Coronary artery (tissue), 2 donors: Measurements from ENCODE around the gene PLOD1.

ENCODE experiments used
- DNase-seq: peaks from one replicate; pipeline ENCODE4 v3.0.0-alpha.2; 2017; ENCODE audit warnings: low spot score
- H3K27ac ChIP-seq, 2 donors: fragments of 200-600 bp; sonication (generic); one replicate each; pipeline ENCODE4 v1.5.1; 2016 to 2019
- H3K4me3 ChIP-seq: fragments of 200-600 bp; sonication (generic); 2 replicates; pipeline ENCODE4 v1.5.1; 2016; ENCODE audit warnings: mild to moderate bottlenecking, moderate library complexity
- TF ChIP-seq, protein P1 (sequence below): fragments of 200-600 bp; sonication (generic); IDR thresholded peaks from one replicate; pipeline ENCODE4 v1.5.1; 2019; ENCODE audit warnings: antibody characterized with exemption

PLOD1 gene

DNA sequence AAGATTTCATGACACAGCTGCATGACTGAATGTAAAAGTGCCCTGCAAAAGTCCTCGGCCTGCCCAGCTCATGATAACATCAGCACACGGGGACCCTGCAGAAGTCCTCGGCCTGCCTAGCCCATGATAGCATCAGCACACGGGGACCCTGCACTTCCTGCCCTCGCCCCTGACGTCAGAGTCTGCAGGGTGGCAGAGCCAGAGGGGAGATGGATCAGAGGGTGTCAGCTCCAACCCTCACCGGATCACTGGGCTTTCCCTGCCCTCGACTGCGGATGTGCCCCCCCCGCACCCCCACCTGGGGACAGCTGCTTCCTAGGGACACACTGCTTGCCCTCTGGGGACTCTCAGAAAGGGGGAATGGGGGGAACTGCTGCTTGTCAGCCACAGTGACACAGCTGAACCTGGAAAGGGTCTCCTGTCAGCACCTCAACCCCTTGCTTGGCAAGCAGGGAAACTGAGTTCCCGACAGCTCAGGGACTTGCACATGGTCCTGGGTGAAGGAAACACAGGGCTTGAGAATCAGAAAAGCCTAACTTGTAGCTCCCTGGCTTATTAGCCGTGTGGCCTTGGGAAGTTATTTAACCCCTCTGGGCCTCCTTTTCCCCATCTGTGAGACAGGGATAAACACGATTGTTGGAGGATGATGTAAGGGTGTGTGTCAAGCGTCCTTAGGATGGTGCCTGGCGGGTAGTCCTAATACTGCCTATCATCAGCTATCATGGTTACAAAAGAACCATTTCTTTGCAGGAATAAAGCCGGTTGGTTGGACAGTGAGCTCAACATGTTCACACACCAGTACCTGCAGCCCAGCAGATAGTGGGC, 76.4 kb downstream of the PLOD1 start:
- TF ChIP-seq, protein P1, sequence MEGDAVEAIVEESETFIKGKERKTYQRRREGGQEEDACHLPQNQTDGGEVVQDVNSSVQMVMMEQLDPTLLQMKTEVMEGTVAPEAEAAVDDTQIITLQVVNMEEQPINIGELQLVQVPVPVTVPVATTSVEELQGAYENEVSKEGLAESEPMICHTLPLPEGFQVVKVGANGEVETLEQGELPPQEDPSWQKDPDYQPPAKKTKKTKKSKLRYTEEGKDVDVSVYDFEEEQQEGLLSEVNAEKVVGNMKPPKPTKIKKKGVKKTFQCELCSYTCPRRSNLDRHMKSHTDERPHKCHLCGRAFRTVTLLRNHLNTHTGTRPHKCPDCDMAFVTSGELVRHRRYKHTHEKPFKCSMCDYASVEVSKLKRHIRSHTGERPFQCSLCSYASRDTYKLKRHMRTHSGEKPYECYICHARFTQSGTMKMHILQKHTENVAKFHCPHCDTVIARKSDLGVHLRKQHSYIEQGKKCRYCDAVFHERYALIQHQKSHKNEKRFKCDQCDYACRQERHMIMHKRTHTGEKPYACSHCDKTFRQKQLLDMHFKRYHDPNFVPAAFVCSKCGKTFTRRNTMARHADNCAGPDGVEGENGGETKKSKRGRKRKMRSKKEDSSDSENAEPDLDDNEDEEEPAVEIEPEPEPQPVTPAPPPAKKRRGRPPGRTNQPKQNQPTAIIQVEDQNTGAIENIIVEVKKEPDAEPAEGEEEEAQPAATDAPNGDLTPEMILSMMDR, result no peak
- Histone ChIP-seq H3K4me3 (no peak overlapping the region), H3K27ac (no peak overlapping the region)
- no peak for DNase-seq

DNA sequence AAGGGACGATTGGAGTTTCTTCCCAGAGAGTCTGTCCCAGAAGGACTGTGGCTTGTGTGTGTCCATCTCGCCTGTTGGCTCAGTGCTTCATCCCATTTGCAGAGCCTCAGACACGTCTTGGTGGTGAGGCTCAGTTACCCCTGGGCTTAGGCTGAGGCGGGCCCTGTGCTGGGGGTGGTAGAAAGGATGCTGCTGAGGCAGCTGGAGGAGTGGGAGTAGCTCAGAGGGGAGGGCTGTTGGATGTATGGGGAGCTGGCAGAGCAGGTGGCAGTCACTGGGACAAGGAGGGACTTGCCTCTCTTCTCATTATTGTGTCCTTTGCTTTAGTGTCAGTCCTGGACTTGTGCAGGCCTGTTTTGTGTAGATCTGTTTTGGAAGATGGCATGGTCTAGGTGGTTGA, 77.5 kb downstream of the PLOD1 start:
- Histone ChIP-seq H3K4me3 (no peak overlapping the region), H3K27ac (no peak overlapping the region)
- DNase-seq, result no peak
- TF ChIP-seq, protein P1, result no peak

DNA sequence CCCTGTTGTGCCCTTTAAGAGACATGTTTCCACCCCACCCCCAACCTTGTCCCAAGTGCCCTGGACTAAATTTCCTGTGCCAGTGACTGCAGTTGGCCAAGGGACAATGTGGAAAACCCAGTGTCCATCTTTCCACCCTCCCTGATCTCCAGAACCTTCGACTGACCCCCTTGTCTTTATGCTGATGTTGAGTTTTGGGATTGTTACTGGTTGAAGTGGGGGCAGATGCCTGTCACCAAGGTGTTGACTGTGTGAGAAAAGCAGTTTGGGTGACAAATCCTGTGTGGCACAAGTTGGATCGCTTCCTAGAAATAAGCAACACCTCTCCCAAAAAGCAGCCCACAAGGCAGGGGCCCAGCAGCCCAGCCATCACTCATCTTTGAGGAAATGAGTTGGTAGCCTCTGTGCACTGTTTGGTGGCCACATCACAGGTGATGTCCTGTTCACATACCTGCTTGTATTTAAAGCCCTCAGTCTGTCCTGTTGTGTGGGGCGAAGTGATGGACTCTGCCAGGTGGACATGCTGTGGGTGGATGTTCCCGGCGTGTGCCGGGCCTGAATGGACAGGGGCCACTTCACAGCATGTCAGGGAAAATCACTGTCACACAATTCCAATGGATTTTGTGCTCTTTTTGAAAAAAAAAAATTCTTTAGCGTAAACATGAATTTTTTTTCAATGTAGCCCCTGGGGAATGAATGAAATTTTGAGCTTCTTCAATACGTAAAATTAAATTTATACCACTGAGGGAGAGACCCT, 78.2 kb downstream of the PLOD1 start:
- no peak overlapping the region for H3K4me3 ChIP-seq
- no peak overlapping the region for H3K27ac ChIP-seq
- TF ChIP-seq, protein P1, result no peak
- no peak for DNase-seq

DNA sequence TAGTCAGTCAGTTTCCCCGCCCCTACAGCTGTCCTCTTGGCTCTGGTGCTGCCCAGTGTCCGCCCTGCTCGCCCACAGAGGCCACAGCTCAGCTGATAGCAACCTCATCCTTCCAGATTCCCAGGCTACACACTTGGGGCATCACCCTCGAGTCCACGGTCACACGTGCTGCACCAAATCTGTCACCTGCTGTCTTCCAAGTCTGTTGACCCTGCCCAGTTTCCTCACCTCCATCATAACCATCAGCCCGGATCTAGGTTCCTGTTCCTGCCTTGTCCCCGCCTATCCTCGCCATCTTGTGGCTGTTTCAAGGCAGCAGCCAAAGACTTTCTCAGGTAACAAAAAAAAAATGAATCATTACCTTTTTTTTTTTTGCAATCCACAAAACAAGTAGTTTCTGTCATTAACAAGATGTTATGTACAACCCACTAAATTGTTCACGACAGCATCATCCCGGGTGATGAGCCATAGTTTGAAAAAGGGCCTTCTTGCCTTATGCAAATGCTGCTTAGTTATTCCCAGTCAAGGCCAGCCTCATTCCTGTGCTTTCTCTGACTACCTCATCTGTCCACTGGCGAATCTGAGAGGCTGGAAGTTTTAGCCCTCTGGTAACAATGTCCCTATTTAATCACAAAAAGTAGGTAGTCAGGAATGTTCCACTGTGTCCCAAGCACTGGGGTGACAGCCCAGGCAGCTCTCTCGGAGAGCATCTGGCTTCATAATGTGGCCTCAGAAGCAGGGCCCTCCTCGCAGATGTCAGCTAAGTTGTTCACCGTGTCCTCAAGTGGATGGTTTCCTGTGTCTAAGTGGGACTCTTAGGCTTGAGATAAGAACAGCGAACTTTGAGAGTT, 79.8 kb downstream of the PLOD1 start:
- Histone ChIP-seq H3K4me3 (no peak overlapping the region), H3K27ac (no peak overlapping the region)
- TF ChIP-seq, protein P1, result no peak
- DNase-seq, result no peak

DNA sequence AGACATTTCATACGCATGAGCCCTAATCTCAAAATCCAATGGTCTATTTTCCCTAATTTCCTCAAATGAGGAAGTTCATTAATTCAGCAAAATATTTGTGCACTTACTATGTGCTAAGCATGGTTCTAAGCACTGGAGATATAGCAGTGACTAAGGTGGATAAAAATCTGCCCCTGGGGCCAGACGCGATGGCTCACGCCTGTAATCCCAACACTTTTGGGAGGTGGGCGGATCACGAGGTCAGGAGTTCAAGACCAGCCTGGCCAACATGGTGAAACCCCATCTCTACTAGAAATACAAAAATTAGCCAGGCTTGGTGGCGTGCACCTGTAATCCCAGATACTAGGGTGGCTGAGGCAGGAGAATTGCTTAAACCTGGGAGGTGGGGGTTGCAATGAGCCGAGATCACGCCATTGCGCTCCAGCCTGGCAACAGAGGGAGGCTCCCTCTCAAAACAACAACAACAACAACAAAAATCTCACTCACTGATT, 80.5 kb downstream of the PLOD1 start:
- no peak for DNase-seq
- H3K4me3 ChIP-seq, result no peak overlapping the region
- TF ChIP-seq, protein P1, result no peak
- no peak overlapping the region for H3K27ac ChIP-seq

DNA sequence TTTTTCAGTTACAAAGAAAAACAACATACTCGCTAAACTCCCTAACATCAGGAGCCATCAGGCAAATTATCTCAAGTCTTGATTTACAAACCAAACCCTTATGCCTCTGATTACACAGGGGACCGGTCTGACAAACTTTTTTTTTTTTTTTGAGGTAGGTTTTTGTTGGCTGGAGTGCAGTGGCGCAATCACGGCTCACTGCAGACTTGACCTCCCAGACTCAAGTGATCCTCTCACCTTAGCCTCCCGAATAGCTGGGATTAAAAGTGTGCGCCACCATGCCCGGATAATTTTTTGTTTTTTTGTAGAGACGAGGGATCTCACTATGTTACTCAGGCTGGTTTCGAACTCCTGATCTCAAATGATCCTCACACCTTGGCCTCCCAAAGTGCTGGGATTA, 81.0 kb downstream of the PLOD1 start:
- TF ChIP-seq, protein P1, result no peak
- Histone ChIP-seq H3K27ac (no peak overlapping the region), H3K4me3 (no peak overlapping the region)
- no peak for DNase-seq
